NB4 (cell line): Measurements from ENCODE around the gene RSBN1.

Source experiments
- MYC ChIP-seq: IDR thresholded peaks from 2 replicates; pipeline ENCODE4 v1.6.1; 2011; ENCODE audit warnings: low read depth, low read length
- POLR2A ChIP-seq: IDR thresholded peaks from 2 replicates; pipeline ENCODE4 v1.6.1; 2011; ENCODE audit warnings: mild to moderate bottlenecking; ENCODE audit not compliant: insufficient read length; ENCODE audit errors: extremely low read depth
- TF ChIP-seq, protein P1 (sequence below): IDR thresholded peaks from one replicate; pipeline ENCODE4 v1.5.1; 2012; ENCODE audit warnings: low read depth, low read length
- TF ChIP-seq, protein P2 (sequence below): IDR thresholded peaks from 2 replicates; pipeline ENCODE4 v1.6.1; 2011; ENCODE audit warnings: low read depth, low read length

DNA sequence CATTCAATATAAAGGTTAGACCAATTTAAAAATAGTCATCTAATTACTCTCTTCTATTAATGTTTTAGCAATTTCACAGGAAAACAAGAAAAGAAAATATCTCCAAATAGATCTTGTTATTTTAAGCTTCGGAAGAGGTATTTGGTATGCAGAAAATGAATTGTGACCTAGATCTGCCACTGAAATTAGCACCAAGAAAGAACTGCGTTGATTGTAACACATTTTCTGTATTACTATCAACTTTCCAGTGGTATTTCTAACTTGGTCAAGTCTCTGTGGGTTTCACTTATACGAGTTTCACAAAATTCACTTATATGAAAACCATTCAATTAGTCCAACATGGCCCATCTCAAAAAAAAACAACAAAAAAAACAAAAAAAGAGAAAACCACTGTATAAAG lies 11.8 kb downstream of the RSBN1 start:
- TF ChIP-seq, protein P1, sequence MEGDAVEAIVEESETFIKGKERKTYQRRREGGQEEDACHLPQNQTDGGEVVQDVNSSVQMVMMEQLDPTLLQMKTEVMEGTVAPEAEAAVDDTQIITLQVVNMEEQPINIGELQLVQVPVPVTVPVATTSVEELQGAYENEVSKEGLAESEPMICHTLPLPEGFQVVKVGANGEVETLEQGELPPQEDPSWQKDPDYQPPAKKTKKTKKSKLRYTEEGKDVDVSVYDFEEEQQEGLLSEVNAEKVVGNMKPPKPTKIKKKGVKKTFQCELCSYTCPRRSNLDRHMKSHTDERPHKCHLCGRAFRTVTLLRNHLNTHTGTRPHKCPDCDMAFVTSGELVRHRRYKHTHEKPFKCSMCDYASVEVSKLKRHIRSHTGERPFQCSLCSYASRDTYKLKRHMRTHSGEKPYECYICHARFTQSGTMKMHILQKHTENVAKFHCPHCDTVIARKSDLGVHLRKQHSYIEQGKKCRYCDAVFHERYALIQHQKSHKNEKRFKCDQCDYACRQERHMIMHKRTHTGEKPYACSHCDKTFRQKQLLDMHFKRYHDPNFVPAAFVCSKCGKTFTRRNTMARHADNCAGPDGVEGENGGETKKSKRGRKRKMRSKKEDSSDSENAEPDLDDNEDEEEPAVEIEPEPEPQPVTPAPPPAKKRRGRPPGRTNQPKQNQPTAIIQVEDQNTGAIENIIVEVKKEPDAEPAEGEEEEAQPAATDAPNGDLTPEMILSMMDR = no peak
- TF ChIP-seq POLR2A (no peak), MYC (no peak)
- TF ChIP-seq, protein P2, sequence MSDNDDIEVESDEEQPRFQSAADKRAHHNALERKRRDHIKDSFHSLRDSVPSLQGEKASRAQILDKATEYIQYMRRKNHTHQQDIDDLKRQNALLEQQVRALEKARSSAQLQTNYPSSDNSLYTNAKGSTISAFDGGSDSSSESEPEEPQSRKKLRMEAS = no peak
